Neural progenitor cell (in vitro differentiated cells): ENCODE data around the gene PARP4. TPM values are rescaled to one million over a fixed set of nuclear protein-coding genes. Genes with fewer than 3 reads are reported as not detected.

Experiments
- DNase-seq: peaks from one replicate; pipeline ENCODE4 v3.0.0-alpha.2; 2016; ENCODE audit warnings: low spot score
- H2AFZ ChIP-seq: fragments of 200-600 bp; sonication (generic); replicated peaks from 2 replicates; pipeline ENCODE4 v1.6.1; 2016; ENCODE audit warnings: antibody characterized with exemption
- H3F3A ChIP-seq: fragments of 200-600 bp; sonication (generic); 2 replicates; pipeline ENCODE4 v1.6.1; 2016; ENCODE audit warnings: antibody characterized with exemption, low read depth
- H3K27ac ChIP-seq: fragments of 200-600 bp; sonication (generic); 2 replicates; pipeline ENCODE4 v1.5.1; 2016; ENCODE audit warnings: mild to moderate bottlenecking
- H3K27me3 ChIP-seq: fragments of 200-600 bp; sonication (generic); 2 replicates; pipeline ENCODE4 v1.6.1; 2016; ENCODE audit warnings: mild to moderate bottlenecking, moderate library complexity
- H3K36me3 ChIP-seq: fragments of 200-600 bp; sonication (generic); 2 replicates; pipeline ENCODE4 v1.5.1; 2016
- H3K4me1 ChIP-seq: fragments of 200-600 bp; sonication (generic); 2 replicates; pipeline ENCODE4 v1.6.1; 2016; ENCODE audit warnings: mixed run types
- H3K4me2 ChIP-seq: fragments of 200-600 bp; sonication (generic); 2 replicates; pipeline ENCODE4 v1.6.1; 2016
- H3K4me3 ChIP-seq: fragments of 200-600 bp; sonication (generic); 2 replicates; pipeline ENCODE4 v1.5.1; 2016
- H3K79me2 ChIP-seq: fragments of 200-600 bp; sonication (generic); 2 replicates; pipeline ENCODE4 v1.6.1; 2016; ENCODE audit warnings: low read depth
- H3K9ac ChIP-seq: fragments of 200-600 bp; sonication (generic); 2 replicates; pipeline ENCODE4 v1.6.1; 2016
- H3K9me3 ChIP-seq: fragments of 200-600 bp; sonication (generic); 2 replicates; pipeline ENCODE4 v1.5.1; 2016; ENCODE audit warnings: low read depth
- H4K20me1 ChIP-seq: fragments of 200-600 bp; sonication (generic); 2 replicates; pipeline ENCODE4 v1.6.1; 2016; ENCODE audit warnings: low read depth
- H3K27ac Mint-ChIP-seq: 3 replicates; pipeline ENCODE4 v1.8.0; 2021; ENCODE audit warnings: mixed read lengths
- H3K27me3 Mint-ChIP-seq: 2 replicates; pipeline ENCODE4 v1.8.0; 2022; ENCODE audit warnings: low read depth, mild to moderate bottlenecking, inconsistent platforms, moderate library complexity, mixed read lengths; ENCODE audit not compliant: insufficient read depth
- H3K36me3 Mint-ChIP-seq: 3 replicates; pipeline ENCODE4 v1.8.0; 2021; ENCODE audit warnings: mixed read lengths
- H3K4me1 Mint-ChIP-seq: 3 replicates; pipeline ENCODE4 v1.8.0; 2021; ENCODE audit warnings: mixed read lengths
- H3K4me3 Mint-ChIP-seq: 3 replicates; pipeline ENCODE4 v1.8.0; 2021; ENCODE audit warnings: mild to moderate bottlenecking, moderate library complexity, mixed read lengths
- H3K9me3 Mint-ChIP-seq: 3 replicates; pipeline ENCODE4 v1.8.0; 2020; ENCODE audit warnings: mixed read lengths
- EZH2 ChIP-seq: fragments of 200-600 bp; sonication (generic); IDR thresholded peaks from 2 replicates; pipeline ENCODE4 v1.6.1; 2017; ENCODE audit warnings: antibody characterized with exemption, mild to moderate bottlenecking, moderate library complexity
- EZH2phosphoT487 ChIP-seq: fragments of 200-600 bp; sonication (generic); IDR thresholded peaks from 2 replicates; pipeline ENCODE4 v1.6.1; 2017; ENCODE audit warnings: antibody characterized with exemption
- total RNA-seq: library from RNA; depleted of rRNA; stranded (reverse); fragments of >200 nt; gene quantifications from 2 replicates; pipeline ENCODE4 v1.2.3, GENCODE V29; 2015; ENCODE audit warnings: low replicate concordance
- TF ChIP-seq, protein P1 (sequence below): fragments of 200-600 bp; sonication (generic); IDR thresholded peaks from 2 replicates; pipeline ENCODE4 v1.5.1; 2017; ENCODE audit warnings: antibody characterized with exemption, mild to moderate bottlenecking

The PARP4 gene
- total RNA-seq, 1 donor from 2014 or later = 44.6 TPM

DNA sequence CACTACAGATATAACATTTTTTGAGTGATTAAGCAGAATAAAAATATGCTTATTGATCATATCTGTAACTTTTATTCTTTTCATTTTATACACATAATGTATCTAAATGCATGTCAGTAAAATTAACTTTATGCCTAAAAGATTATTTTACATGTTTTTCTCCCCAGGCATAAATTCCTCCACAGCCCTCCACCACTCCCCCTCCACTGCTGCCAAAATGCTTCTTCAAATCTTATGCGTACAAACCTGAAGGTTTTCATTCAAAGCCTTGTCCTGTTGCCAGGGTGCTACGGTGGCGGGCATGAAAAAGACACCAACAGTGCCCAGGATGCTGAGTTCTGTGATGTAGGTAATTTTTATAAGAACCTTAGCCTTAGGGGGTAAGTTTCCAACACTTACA, 52.9 kb downstream of the PARP4 start:
- Mint-ChIP-seq H3K4me1 (no peaks in the 10 kb centered on the region), H3K27me3 (peaks cover 2% of the 10 kb centered on the region), H3K9me3 (no peaks in the 10 kb centered on the region), H3K36me3 (peaks cover 14% of the 10 kb centered on the region), H3K4me3 (no peak overlapping the region), H3K27ac (no peak overlapping the region)
- DNase-seq = no peak
- no peaks in the 10 kb centered on the region for H3F3A ChIP-seq
- H2AFZ ChIP-seq = no peak overlapping the region
- H4K20me1 ChIP-seq = no peaks in the 10 kb centered on the region
- H3K4me1 ChIP-seq = no peaks in the 10 kb centered on the region
- no peak overlapping the region for H3K9ac ChIP-seq
- H3K27me3 ChIP-seq = no peaks in the 10 kb centered on the region
- H3K4me2 ChIP-seq = no peak overlapping the region
- peaks cover 15% of the 10 kb centered on the region for H3K36me3 ChIP-seq
- TF ChIP-seq EZH2phosphoT487 = no peak
- TF ChIP-seq, protein P1, sequence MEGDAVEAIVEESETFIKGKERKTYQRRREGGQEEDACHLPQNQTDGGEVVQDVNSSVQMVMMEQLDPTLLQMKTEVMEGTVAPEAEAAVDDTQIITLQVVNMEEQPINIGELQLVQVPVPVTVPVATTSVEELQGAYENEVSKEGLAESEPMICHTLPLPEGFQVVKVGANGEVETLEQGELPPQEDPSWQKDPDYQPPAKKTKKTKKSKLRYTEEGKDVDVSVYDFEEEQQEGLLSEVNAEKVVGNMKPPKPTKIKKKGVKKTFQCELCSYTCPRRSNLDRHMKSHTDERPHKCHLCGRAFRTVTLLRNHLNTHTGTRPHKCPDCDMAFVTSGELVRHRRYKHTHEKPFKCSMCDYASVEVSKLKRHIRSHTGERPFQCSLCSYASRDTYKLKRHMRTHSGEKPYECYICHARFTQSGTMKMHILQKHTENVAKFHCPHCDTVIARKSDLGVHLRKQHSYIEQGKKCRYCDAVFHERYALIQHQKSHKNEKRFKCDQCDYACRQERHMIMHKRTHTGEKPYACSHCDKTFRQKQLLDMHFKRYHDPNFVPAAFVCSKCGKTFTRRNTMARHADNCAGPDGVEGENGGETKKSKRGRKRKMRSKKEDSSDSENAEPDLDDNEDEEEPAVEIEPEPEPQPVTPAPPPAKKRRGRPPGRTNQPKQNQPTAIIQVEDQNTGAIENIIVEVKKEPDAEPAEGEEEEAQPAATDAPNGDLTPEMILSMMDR = no peak
- TF ChIP-seq EZH2 = no peak
- no peaks in the 10 kb centered on the region for H3K79me2 ChIP-seq
- no peak overlapping the region for H3K4me3 ChIP-seq
- H3K9me3 ChIP-seq = no peaks in the 10 kb centered on the region
- H3K27ac ChIP-seq = no peak overlapping the region

DNA sequence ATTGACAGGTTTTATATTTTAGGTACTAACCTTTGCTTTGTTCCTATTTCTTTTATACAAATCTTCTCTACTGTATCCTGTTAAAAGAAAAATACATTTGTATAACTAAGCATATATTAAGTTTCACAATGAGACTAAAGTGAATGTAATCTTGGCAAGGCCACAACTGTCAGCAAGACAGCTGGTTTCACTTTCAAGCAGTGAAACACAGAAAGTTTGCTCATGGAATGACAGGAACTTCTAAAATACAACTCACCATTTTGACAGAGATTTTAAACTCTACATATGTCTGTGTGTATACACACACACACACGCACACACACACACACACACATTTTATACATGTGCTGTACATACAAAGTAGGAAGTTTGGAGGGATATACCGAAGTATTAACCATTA, 53.3 kb downstream of the PARP4 start:
- DNase-seq = no peak
- Histone ChIP-seq H3K4me2 (no peak overlapping the region), H3K9me3 (no peaks in the 10 kb centered on the region), H4K20me1 (no peaks in the 10 kb centered on the region), H3F3A (no peaks in the 10 kb centered on the region), H3K4me1 (no peaks in the 10 kb centered on the region), H3K79me2 (no peaks in the 10 kb centered on the region), H3K4me3 (no peak overlapping the region), H3K27ac (no peak overlapping the region), H3K36me3 (peaks cover 15% of the 10 kb centered on the region), H2AFZ (no peak overlapping the region), H3K9ac (no peak overlapping the region), H3K27me3 (no peaks in the 10 kb centered on the region)
- Mint-ChIP-seq H3K27me3 (peaks cover 2% of the 10 kb centered on the region), H3K4me1 (no peaks in the 10 kb centered on the region), H3K4me3 (no peak overlapping the region), H3K27ac (no peak overlapping the region), H3K9me3 (no peaks in the 10 kb centered on the region), H3K36me3 (peaks cover 14% of the 10 kb centered on the region)
- TF ChIP-seq, protein P1 = no peak
- TF ChIP-seq EZH2phosphoT487 (no peak), EZH2 (no peak)

DNA sequence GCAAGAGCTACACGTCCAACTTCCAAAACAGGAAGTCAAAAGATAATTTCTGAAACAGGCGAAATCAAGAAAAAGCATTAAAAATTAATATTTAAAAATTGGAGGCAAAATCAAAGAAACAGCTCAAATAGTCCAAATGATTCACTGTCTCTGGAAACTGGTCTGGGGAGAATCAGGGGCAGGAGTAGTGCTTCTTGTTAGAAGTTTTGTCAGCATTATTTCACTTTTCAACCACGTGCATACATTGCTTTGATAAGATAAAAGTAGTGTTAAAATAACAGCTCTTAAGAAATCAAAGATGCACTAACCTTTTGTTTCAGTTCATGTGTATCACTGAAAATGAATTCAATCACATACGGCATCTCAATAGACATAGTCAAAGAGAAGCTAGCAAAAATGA, 53.8 kb downstream of the PARP4 start:
- H3K4me2 ChIP-seq = no peak overlapping the region
- no peaks in the 10 kb centered on the region for H3K4me1 Mint-ChIP-seq

More for the DNA sequence above, 53.8 kb downstream of the PARP4 start:
- Histone ChIP-seq H3K27ac (no peak overlapping the region), H4K20me1 (no peaks in the 10 kb centered on the region), H3F3A (no peaks in the 10 kb centered on the region), H3K9ac (no peak overlapping the region), H3K4me3 (no peak overlapping the region), H3K9me3 (no peaks in the 10 kb centered on the region), H3K79me2 (no peaks in the 10 kb centered on the region), H2AFZ (no peak overlapping the region), H3K36me3 (peaks cover 15% of the 10 kb centered on the region), H3K27me3 (no peaks in the 10 kb centered on the region), H3K4me1 (no peaks in the 10 kb centered on the region)
- Mint-ChIP-seq H3K36me3 (peaks cover 14% of the 10 kb centered on the region), H3K27me3 (peaks cover 2% of the 10 kb centered on the region), H3K4me3 (no peak overlapping the region), H3K9me3 (no peaks in the 10 kb centered on the region), H3K27ac (no peak overlapping the region)
- TF ChIP-seq, protein P1 = no peak
- TF ChIP-seq EZH2phosphoT487 = no peak
- no peak for TF ChIP-seq EZH2
- no peak for DNase-seq
